ENCODE measurements around the gene TRANK1.

Gene TRANK1

GRCh38 chr3:36800533-36801116 is 144.2 kb downstream of the TRANK1 start:
- DNase-seq (ENCODE audit: low spot score) = no peak

GRCh38 chr3:36796881-36797280 is 148.0 kb downstream of the TRANK1 start:
- DNase-seq (ENCODE audit: low spot score) = no peak

- no peak for DNase-seq (ENCODE audit: low spot score)
These were observed 148.7 kb downstream of the TRANK1 start for GRCh38 chr3:36796161-36796560.

- DNase-seq (ENCODE audit: low spot score) = no peak
These were observed 149.2 kb downstream of the TRANK1 start for GRCh38 chr3:36795622-36796021.

GRCh38 chr3:36792342-36792741 is 152.5 kb downstream of the TRANK1 start:
- DNase-seq (ENCODE audit: low spot score) = no peak

- DNase-seq (ENCODE audit: low spot score) = no peak
These were observed 154.1 kb downstream of the TRANK1 start for GRCh38 chr3:36790765-36791164.

- DNase-seq (ENCODE audit: low spot score) = no peak
These were observed 157.6 kb downstream of the TRANK1 start for GRCh38 chr3:36786921-36787890.

GRCh38 chr3:36784138-36784635 is 160.7 kb downstream of the TRANK1 start:
- DNase-seq (ENCODE audit: low spot score) = no peak

GRCh38 chr3:36777424-36778218 is 167.2 kb downstream of the TRANK1 start:
- DNase-seq (ENCODE audit: low spot score) = no peak
